Measurements from ENCODE around the gene MYH16.
"Not testable (repeated sequence)": the region's sequence is repeated elsewhere in the genome, so short reads cannot be mapped to it uniquely, and the experiment has no call there.

GRCh38 chr7:99284165-99284564, 11.5 kb downstream of the MYH16 start:
- not testable (repeated sequence) for TF ChIP-seq REST (IDR thresholded peaks at IDR 0.05; ENCODE audit: low read depth, low read length); CTCF (IDR thresholded peaks at IDR 0.05 in 2 of 3, conservative IDR thresholded peaks at IDR 0.05 in 1 of 3; ENCODE audit: control insufficient read depth in 2 of 3, extremely low read depth in 1 of 3, insufficient read depth in 1 of 3, low read depth in 3 of 3, low read length in 3 of 3); ESRRA (IDR thresholded peaks at IDR 0.05; ENCODE audit: low read length); FOS (IDR thresholded peaks at IDR 0.05; ENCODE audit: borderline replicate concordance, extremely low read depth, insufficient read length); PBX3 (IDR thresholded peaks at IDR 0.05; ENCODE audit: insufficient replicate concordance, low read depth, low read length); SREBF2 (IDR thresholded peaks at IDR 0.05; ENCODE audit: low read length); POLR2AphosphoS5 (IDR thresholded peaks at IDR 0.05; ENCODE audit: low read length); GATAD2B (conservative IDR thresholded peaks at IDR 0.05; ENCODE audit: low read depth); MYC (IDR thresholded peaks at IDR 0.05; ENCODE audit: insufficient read depth, insufficient read length, insufficient replicate concordance, low read length, severe bottlenecking); SMC3 (IDR thresholded peaks at IDR 0.05; ENCODE audit: borderline replicate concordance, low read length); POLR2A (IDR thresholded peaks at IDR 0.05; ENCODE audit: low read depth, low read length); NRF1 (conservative IDR thresholded peaks at IDR 0.05; ENCODE audit: low read depth, low read length); CHD4 (IDR thresholded peaks at IDR 0.05)
